GM19035 (cell line): Measurements from ENCODE around the gene SIVA1.
A peak's percentile ranks its signal among the peaks of the same experiment; 100 is the strongest.

Source experiments
- ATAC-seq: cut with Tn5 transposase; IDR thresholded peaks from one replicate; pipeline ENCODE4 v1.9.1; 2021; ENCODE audit not compliant: unreplicated experiment

The SIVA1 gene

DNA sequence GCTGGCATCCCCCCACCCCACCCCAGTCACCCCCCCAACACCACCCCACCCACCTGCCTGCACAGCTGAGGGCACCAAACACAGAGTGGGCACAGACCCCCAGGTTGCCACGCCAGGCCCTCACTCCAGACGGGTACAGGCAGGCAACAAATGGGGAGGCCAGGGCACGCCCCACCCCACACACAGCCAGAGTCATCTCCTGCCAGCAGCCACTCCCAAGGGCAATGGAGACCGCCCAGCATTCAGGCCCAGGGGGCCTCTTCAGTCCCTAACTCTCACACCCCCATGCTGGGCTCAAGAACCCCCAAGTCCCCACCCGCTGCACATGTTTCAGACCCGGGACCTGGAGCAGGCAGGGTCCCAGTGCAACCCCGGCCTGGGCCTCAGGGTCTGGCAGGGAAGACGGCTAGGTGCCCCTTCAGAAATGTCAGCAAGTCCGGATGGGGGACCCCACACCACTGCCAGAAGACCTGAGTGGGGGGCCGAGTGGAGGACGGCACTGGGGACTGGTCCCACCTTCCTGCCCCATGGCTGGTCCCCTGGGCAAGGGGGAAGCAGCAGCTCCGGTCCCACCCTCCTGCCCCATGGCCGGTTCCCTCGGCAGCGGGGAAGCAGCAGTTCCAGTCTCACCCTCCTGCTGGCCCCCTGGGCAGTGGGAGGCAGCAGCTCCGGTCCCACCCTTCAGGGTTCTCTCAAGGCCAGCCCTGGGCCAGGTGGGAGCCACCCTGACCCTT lies 30.7 kb downstream of the SIVA1 start:
- ATAC-seq: no peak

DNA sequence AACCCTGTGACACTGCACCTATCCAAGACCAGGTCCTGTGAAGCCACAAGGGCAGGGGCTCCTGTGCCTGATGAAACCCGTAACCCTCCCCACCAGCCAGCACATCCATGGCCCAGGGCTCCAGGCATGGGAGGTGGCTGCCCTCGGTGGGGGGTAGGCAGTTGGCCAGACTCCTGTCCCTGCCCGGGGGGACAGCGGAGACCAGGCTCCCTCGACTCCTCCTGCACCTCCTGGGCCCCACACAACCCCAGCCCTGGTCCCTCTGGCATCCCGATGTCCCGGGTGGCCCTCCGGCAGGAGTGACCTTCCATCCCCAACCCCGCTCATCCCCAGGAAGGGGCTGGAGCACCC lies 31.2 kb downstream of the SIVA1 start:
- no peak for ATAC-seq

DNA sequence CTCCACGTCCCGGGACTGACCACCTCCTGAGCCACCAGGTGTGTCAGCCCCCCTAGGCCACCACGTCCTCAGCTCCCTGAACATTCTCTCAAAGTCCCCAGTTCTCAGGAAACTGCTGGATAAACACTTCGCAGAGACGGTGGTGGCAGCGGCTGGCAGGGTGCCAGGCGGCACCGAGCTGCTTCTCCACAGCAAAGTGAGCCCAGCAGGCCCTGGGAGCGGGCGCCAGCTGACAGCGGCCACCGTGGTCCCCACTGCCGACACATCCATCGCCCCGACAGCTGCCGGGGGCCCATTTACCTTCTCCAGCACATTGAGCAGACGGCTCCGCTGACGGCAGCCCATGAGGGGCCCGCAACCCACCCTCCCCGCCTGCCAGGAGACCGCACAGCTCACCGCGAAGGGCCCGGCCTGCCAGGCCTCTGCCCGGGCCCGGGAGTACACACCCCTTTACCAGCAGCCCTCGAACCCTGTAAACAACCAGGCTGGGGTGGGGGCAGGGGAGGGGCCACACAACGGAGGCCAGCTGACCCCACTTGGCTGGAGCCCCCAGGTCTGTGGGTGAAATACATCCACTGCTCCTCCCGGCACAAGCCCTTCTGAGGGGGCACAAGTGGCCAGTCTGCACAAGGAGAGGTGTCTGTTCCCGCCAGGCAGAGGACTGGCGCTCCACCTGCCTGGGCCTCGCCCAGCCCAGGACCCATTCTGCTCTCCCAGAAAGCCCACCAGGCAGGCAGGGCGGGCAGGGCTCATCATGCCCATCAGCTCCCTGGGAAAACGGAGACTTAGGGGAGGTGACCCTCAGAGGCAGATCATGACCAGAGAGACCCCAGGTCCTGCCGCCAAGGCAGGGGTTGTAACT lies 32.1 kb downstream of the SIVA1 start:
- no peak for ATAC-seq

DNA sequence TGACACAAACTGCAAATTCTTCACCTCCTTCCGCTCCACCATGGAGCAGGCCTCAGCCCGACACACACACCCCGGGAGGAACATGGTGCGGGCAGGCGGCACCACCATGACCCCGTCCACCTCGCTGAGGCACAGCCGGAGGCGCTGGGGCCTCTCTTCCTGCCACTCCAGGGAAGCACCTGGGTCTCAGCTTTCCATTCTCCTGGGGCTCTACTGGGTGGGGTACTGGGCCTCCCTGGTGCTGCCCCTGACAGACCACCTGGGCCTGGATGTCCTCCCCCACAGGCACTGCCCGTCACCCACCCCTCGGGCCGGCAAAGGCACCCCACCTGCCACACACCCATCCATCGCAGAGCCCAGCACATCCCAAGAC lies 32.7 kb downstream of the SIVA1 start:
- ATAC-seq: no peak

DNA sequence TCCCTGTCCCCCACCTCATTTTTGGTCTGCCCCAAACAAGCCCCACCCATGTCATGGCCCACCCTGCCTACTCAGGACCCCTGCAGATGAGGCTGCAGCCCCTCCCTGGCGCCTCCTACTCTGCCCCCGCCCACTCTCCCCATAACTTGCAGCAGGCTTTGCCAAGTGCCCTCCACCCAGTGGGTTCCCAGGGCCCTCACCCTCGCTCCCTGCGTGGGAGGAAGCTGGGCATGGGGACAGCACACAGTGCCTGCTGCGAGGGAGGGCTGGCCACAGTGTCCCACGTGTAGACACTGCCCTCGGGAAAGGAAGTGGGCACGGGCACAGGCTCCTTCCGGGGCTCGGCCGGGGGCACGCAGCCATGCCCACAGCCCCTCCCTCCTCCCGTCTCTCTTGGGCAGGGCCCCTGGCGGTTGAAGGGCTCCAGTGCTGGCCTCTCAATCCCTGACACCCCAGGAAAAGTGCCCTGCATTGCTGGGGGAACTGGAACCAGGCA lies 33.2 kb downstream of the SIVA1 start:
- no peak for ATAC-seq

- ATAC-seq: no peak
Measured at GRCh38 chr14:104786726-104787675, 34.1 kb downstream of the SIVA1 start.

DNA sequence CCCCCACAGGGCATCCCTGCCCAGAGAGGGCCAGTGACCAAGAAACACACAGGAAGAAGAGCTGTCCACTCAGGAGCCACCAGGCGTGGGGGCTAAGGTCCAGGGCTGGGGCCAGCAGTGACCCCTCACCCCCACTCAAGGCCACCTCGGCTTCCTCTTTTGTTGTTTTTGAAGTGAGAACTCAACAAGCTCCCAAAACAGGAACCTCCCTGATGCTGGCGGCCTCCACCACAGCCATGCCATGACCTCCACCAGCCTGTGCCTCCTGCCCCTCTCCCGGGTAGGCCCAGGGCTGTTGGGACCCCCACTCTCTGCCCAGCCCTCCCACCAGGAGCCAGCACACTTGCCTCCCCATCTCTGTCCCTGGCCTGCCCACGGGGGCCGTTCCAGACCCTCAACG lies 34.8 kb downstream of the SIVA1 start:
- no peak for ATAC-seq

DNA sequence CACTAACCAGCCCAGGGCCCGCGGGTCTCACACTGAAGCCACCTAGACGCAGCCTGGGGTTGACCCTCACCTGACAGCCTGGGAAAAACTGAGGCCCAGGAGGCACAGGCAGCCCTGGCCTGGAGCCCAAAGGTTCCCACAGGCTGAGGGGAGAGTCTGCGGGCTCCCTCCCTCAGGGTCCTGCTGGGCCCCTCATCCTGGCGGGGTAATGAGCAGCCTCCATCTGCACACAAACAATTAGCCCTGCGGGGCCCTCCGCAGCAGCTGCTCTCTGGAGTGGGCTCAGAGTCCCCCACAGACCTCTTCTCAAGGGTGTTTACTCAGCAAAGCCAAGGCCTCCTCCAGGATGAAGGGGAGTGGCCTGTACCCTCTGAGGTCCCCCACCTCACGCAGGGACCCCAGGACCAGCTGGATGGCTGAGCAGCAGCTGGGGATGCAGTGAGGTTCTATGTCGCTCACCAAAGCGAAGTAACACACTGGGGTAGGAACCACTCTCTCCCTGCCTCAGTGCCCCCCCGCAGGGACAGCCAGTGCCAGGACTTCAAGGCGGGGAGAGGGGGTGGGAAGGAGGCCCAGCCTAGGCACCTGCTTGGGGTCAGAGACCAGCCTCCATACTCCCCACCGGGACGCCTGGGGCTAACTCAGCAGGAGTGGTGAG lies 35.3 kb downstream of the SIVA1 start:
- no peak for ATAC-seq

DNA sequence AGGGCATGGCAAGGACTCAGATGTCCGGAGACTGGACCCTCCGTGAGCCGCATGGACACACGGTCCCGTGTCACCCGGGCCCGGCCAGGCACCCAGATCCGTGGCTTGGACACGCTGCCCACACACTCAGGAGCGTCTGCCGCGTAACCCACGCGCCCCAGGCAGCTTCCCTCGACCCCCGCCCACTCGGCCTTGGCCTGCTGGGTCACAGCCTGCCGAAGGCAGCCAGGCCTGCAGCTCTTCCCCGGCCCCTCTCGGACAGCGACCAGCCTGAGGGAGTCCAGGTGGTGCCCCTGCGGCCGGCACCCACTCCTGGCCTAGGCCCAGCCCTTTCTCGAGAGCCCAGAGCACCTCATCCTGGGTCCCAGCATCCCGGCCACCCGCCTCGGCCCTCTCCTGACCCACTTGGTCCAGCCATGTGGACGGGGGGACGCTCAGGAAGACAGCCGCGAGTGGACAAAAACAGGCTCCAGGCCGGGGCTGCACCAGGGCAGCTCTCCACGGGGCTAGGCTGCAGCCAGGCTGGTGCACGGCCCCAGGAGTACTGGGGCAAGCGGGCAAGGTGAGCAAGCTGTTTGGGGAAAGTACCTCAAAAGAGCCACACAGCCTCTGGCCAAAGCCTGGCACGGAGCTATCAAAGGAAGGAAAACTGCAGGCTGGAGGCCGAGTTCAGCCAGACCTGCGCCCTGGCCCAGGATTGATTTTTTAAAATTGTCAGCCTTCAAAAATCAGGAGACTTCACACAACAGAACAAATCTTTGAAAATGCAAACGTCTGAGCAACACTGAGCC lies 36.1 kb downstream of the SIVA1 start:
- no peak for ATAC-seq

GRCh38 chr14:104789752-104790743 lies 37.1 kb downstream of the SIVA1 start:
- ATAC-seq: no peak

- no peak for ATAC-seq
Measured at GRCh38 chr14:104791425-104791824, 38.5 kb downstream of the SIVA1 start.

DNA sequence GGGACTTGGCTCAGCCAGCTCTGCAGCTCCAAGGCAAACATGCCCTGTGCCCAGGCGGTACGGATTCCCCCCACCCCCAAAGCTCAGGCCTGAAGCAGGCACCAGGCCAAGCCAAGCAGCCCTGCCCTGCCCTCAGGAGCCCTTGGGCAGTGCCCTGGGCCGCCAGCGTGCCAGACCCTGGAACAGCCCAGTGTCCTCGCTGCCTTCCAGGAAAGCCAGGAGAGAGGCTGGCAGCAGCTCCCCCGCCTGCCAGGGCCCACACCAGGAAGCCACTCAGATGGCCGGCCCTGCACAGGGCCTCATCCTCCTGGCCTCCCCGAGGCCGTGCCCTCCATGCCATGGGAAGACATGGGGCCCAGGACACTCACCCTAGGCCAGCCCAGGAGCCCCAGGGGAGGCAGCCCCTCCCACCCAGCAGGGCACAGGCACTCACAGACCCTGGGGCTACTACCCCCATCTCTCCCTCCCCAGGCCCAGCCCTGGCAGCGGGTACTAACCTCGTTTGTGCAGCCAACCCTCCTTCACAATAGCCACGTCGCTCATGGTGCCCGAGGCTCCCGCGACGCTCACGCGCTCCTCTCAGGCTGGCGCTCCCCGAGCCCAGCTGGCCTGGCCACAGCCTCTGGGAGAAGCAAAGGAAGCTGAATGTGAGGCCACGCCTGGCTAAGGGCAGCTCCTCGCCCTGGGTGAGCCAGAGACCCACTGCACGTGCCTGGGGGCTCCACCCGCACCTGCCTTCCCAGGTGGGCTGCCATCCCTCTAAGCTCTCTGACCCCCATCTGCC lies 39.3 kb downstream of the SIVA1 start:
- ATAC-seq: no peak

- no peak for ATAC-seq
Measured at GRCh38 chr14:104792945-104793702, 40.2 kb downstream of the SIVA1 start.

GRCh38 chr14:104793703-104793959 lies 40.7 kb downstream of the SIVA1 start:
- ATAC-seq: no peak

GRCh38 chr14:104794099-104794498 lies 41.2 kb downstream of the SIVA1 start:
- ATAC-seq: no peak

DNA sequence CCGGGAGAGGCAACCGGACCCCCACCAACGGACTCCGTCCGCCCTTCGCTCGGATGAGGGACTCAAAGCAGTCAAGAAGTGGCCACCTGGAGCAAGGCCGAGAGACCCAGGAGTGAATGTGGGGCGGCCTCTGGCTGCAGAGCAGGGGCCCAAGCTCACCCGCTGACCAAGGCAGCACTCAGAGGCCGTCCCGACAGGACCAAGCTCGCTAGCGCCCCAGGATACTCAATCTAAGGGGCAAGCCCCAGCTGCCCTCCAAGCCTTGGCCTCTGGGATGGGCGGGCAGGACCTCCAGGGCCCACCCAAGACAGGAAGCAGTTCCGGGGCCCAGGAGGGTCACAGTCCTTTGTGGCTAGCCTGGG lies 41.7 kb downstream of the SIVA1 start:
- peak; percentile 5 for ATAC-seq

GRCh38 chr14:104794993-104795780 lies 42.2 kb downstream of the SIVA1 start, which contains the start of gene AKT1:
Gene AKT1, minus strand, starts transcription at chr14:104795748. Its CDS starts 3,105 bp downstream, at chr14:104792643.
- ATAC-seq: peak; percentile 53
